Kidney (tissue), 14 donors: ENCODE data around the gene C16orf95. TPM values are rescaled to one million over a fixed set of nuclear protein-coding genes. Genes with fewer than 3 reads are reported as not detected.

Source experiments
- DNase-seq, 5 donors: peaks; one replicate each; pipeline ENCODE4 v3.0.0-alpha.2; 2013 to 2020
- FAIRE-seq: peaks from 2 replicates; lab custom pipeline; 2012; peaks lifted over from hg19 to GRCh38; lab: Jason Lieb, UNC
- H3K27ac ChIP-seq, 2 donors: one replicate each; pipeline ENCODE4 v1.7.0; 2013; ENCODE audit warnings: low read depth in 2 of 2, low read length in 2 of 2, inconsistent platforms in 1 of 2
- H3K27me3 ChIP-seq: one replicate; pipeline ENCODE4 v1.7.1; 2013; ENCODE audit warnings: low read length, inconsistent platforms; ENCODE audit not compliant: control insufficient read depth, insufficient read depth
- H3K36me3 ChIP-seq, 3 donors: one replicate each; pipeline versions ENCODE4 v1.7.0 to v1.7.1; 2013; ENCODE audit warnings: low read length in 3 of 3, control low read depth in 1 of 3, inconsistent platforms in 1 of 3; ENCODE audit not compliant: insufficient read depth in 3 of 3, control insufficient read depth in 2 of 3
- H3K4me1 ChIP-seq, 3 donors: one replicate each; pipeline versions ENCODE4 v1.7.0 to v1.7.1; 2013; ENCODE audit warnings: low read length in 3 of 3, inconsistent platforms in 1 of 3, low read depth in 1 of 3; ENCODE audit not compliant: control insufficient read depth in 2 of 3, insufficient read depth in 2 of 3
- H3K4me3 ChIP-seq, 3 donors: one replicate each; pipeline versions ENCODE4 v1.7.0 to v1.8.1; 2013; ENCODE audit warnings: low read length in 3 of 3, control low read depth in 1 of 3, inconsistent platforms in 1 of 3
- H3K9ac ChIP-seq, 3 donors: one replicate each; pipeline versions ENCODE4 v1.7.0 to v1.7.1; 2013; ENCODE audit warnings: low read length in 3 of 3, control low read depth in 1 of 3, inconsistent platforms in 1 of 3
- H3K9me3 ChIP-seq, 3 donors: one replicate each; pipeline versions ENCODE4 v1.7.0 to v1.7.1; 2013; ENCODE audit warnings: low read length in 3 of 3, control low read depth in 1 of 3, inconsistent platforms in 1 of 3; ENCODE audit not compliant: control insufficient read depth in 2 of 3, insufficient read depth in 1 of 3
- intact Hi-C: fragments of 100-400 bp; cut with DNase I; formaldehyde crosslinking; loops from one replicate; pipeline ENCODE4 v1.11.1; 2022
- polyA plus RNA-seq: library from polyadenylated mRNA; stranded (reverse); fragments of 350-450 nt; fragmentation: Illumina TruSeq; extraction: RNeasy Lipid Tissue Mini Kit (QIAGEN cat#74804); gene quantifications from one replicate; pipeline ENCODE4 v1.2.3, GENCODE V29; 2014; ENCODE audit warnings: low read depth, low replicate concordance; ENCODE audit not compliant: insufficient read depth
- total RNA-seq: library from RNA; stranded (reverse); fragmentation: NEBNext Ultra II Directional; extraction: Animal tissue kit (Norgen Biotek cat#: 25700); gene quantifications from one replicate; pipeline ENCODE4 v1.2.1, GENCODE V29; 2021
- TF ChIP-seq, protein P1 (sequence below): IDR thresholded peaks from 3 replicates; pipeline ENCODE4 v1.5.1; 2012; ENCODE audit warnings: mild to moderate bottlenecking, moderate library complexity, borderline replicate concordance; ENCODE audit not compliant: insufficient read depth; ENCODE audit errors: extremely low read depth
- donor health status: control.
- donor health status: control.
- donor health status: control.
- donor health status: control.
- donor health status: control.
- donor health status: DM: yes; HTN: yes; CAD: no.
- donor health status: Normal renal cell carcinoma (clear cell type).

The C16orf95 gene
- total and polyA plus RNA-seq, 2 donors from 2014 or later = 2.5 to 11.5 TPM

DNA sequence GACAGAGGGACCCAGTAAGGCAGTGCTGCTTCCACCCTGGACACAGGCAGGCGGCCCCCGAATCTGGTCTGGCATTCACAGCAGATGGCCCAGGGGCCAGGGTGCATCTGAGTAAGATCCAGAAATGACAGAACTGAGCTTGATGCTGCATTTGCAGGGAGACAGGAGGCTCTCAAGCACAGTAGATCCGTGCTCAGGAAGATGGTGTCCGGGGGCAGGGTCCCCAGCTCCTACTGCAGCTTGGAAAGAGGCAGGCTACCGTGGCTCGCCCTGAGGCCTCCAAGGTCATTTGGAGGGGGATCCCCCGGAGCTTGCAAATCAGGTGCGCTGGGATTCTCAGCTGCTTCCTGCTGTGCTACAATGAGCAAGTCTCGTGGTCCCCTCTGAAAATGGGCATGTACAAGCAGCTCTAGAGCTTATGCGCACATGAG is 2.2 kb downstream of the C16orf95 start:
- H3K27me3 ChIP-seq = no peaks in the 10 kb centered on the region
- H3K4me3 ChIP-seq = no peak overlapping the region
- FAIRE-seq (no peak), DNase-seq (no peak)
- H3K9ac ChIP-seq = no peak overlapping the region
- no peaks in the 10 kb centered on the region for H3K36me3 ChIP-seq
- intact Hi-C loops = no loop called here
- TF ChIP-seq, protein P1, sequence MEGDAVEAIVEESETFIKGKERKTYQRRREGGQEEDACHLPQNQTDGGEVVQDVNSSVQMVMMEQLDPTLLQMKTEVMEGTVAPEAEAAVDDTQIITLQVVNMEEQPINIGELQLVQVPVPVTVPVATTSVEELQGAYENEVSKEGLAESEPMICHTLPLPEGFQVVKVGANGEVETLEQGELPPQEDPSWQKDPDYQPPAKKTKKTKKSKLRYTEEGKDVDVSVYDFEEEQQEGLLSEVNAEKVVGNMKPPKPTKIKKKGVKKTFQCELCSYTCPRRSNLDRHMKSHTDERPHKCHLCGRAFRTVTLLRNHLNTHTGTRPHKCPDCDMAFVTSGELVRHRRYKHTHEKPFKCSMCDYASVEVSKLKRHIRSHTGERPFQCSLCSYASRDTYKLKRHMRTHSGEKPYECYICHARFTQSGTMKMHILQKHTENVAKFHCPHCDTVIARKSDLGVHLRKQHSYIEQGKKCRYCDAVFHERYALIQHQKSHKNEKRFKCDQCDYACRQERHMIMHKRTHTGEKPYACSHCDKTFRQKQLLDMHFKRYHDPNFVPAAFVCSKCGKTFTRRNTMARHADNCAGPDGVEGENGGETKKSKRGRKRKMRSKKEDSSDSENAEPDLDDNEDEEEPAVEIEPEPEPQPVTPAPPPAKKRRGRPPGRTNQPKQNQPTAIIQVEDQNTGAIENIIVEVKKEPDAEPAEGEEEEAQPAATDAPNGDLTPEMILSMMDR = no peak
- H3K27ac ChIP-seq = no peak overlapping the region
- H3K9me3 ChIP-seq = no peaks in the 10 kb centered on the region
- H3K4me1 ChIP-seq = peaks cover 5 to 7% (median 6%) of the 10 kb centered on the region in 3 donors

DNA sequence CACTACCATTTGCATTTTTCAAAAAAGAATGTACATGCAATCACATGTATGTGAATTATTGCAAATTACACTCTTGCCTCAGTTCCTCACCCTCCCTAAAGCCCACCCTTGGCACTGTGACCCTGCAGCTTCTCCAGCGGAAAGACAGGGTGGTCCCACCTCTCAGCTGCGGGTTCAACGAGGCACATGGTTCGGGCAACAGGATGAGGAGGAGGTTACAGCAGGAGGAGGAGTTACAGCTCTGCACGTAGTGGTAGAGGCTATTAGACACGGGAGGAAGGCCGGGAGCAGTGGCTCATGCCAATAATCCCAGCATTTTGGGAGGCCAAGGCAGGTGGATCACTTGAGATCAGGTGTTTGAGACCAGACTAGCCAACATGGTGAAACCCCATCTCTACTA is 5.2 kb downstream of the C16orf95 start:
- no peak for FAIRE-seq
- TF ChIP-seq, protein P1 = no peak
- intact Hi-C loops = no loop called here
- Histone ChIP-seq H3K27me3 (no peaks in the 10 kb centered on the region), H3K9me3 (peaks cover 0 to 5% (median 0%) of the 10 kb centered on the region in 3 donors), H3K4me1 (no peaks in the 10 kb centered on the region), H3K9ac (no peak overlapping the region), H3K36me3 (no peaks in the 10 kb centered on the region), H3K27ac (no peak overlapping the region), H3K4me3 (no peak overlapping the region)
- DNase-seq = no peak

DNA sequence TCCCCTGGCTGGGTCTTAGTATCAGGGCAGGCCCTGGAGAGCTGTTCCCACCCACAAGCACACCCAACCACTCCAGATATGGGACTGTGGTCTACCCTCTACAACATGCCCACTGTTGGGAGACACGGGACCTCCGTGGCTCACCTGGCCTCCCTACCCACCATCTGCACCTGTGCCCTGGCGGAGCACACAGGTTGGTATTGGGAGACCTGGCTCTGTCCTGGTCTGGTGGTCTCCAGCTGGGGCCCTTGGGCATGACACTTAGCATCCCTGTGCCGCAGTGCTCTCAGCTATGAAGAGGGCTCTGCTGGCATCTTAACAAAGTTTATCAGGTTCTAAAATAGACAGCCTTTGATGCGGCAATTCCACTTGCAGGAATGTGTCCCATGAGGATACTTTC is 5.8 kb downstream of the C16orf95 start:
- Histone ChIP-seq H3K4me1 (no peaks in the 10 kb centered on the region), H3K27ac (no peak overlapping the region), H3K4me3 (no peak overlapping the region), H3K9ac (no peak overlapping the region), H3K36me3 (no peaks in the 10 kb centered on the region), H3K9me3 (peaks cover 0 to 5% (median 0%) of the 10 kb centered on the region in 3 donors), H3K27me3 (no peaks in the 10 kb centered on the region)
- FAIRE-seq = no peak
- peak in 2 of 5 donors; percentile 19 to 59 for DNase-seq
- intact Hi-C loops = no loop called here
- TF ChIP-seq, protein P1 = no peak

DNA sequence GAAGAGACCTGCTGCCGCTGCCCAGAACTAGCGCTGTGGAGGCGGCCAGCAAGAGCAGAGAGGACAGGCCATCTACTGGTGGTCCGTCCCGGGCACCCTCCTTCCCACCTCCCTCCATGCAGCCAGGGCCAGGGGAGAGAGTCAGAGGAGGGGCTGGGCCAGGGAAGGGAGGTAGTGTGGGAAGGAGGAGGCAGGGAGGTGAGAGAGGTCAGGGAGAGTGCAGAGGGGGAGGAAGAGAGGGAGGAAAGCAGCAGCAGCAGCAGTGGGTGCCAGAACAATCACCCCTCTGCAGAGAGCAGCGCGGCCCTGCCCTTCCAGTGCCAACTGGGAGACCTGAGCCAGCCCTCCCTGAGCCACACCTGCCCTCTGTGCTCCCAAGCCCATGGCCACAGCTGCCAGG is 6.6 kb downstream of the C16orf95 start:
- TF ChIP-seq, protein P1 = no peak
- FAIRE-seq (no peak), DNase-seq (peak in 2 of 5 donors; percentile 15 to 47)
- no peak overlapping the region for H3K27ac ChIP-seq
- peaks cover 0 to 5% (median 0%) of the 10 kb centered on the region in 3 donors for H3K9me3 ChIP-seq
- intact Hi-C loops = no loop called here
- no peak overlapping the region for H3K4me3 ChIP-seq
- no peaks in the 10 kb centered on the region for H3K4me1 ChIP-seq
- no peak overlapping the region for H3K9ac ChIP-seq
- H3K36me3 ChIP-seq = no peaks in the 10 kb centered on the region
- no peaks in the 10 kb centered on the region for H3K27me3 ChIP-seq
